HL-60/S4 treated with retinoic acid at 250 ng/mL for 4 days and 3 days (cell line): ENCODE results near the gene RAB11B.
"Not testable (repeated sequence)": the region's sequence is repeated elsewhere in the genome, so short reads cannot be mapped to it uniquely, and the experiment has no call there.

ENCODE experiments used
- in situ Hi-C: fragments of 300-500 bp; cut with MboI; formaldehyde crosslinking; loops from 2 replicates; pipeline ENCODE4 v1.7.0; 2022; ENCODE audit warnings: low sequenced_read_pairs

Gene RAB11B

GRCh38 chr19:8425331-8425730 is 35.2 kb downstream of the RAB11B start:
- in situ Hi-C loops: not testable (repeated sequence)

GRCh38 chr19:8426283-8426682 is 36.1 kb downstream of the RAB11B start:
- in situ Hi-C loops: no loop called here

- in situ Hi-C loops: no loop called here
Observed at GRCh38 chr19:8429044-8429443, 38.9 kb downstream of the RAB11B start.

- in situ Hi-C loops: no loop called here
Observed at GRCh38 chr19:8429826-8430225, 39.7 kb downstream of the RAB11B start.

GRCh38 chr19:8430650-8431049 is 40.5 kb downstream of the RAB11B start:
- in situ Hi-C loops: no loop called here

GRCh38 chr19:8438236-8438635 is 48.1 kb downstream of the RAB11B start:
- in situ Hi-C loops: no loop called here

GRCh38 chr19:8441725-8442544 is 51.8 kb downstream of the RAB11B start:
- in situ Hi-C loops: no loop called here

GRCh38 chr19:8444140-8444676 is 54.0 kb downstream of the RAB11B start:
- in situ Hi-C loops: not testable (repeated sequence)

GRCh38 chr19:8444677-8445487 is 54.7 kb downstream of the RAB11B start, which contains the start of gene HNRNPM:
Gene HNRNPM (plus strand): TSS chr19:8444975. CDS start chr19:8444999, 24 bp downstream.
- in situ Hi-C loops: no loop called here

- in situ Hi-C loops: no loop called here
Observed at GRCh38 chr19:8445488-8446001, 55.4 kb downstream of the RAB11B start.

- in situ Hi-C loops: no loop called here
Observed at GRCh38 chr19:8446061-8446709, 56.0 kb downstream of the RAB11B start.

GRCh38 chr19:8449830-8450229 is 59.7 kb downstream of the RAB11B start:
- in situ Hi-C loops: no loop called here

- in situ Hi-C loops: no loop called here
Observed at GRCh38 chr19:8451377-8451776, 61.2 kb downstream of the RAB11B start.

GRCh38 chr19:8451885-8452284 is 61.7 kb downstream of the RAB11B start:
- in situ Hi-C loops: no loop called here

GRCh38 chr19:8452446-8453123 is 62.4 kb downstream of the RAB11B start:
- in situ Hi-C loops: no loop called here

GRCh38 chr19:8453616-8454015 is 63.5 kb downstream of the RAB11B start:
- in situ Hi-C loops: no loop called here
